HepG2 (cell line): Measurements from ENCODE around the gene RNF5. TPM values are rescaled to one million over a fixed set of nuclear protein-coding genes. Genes with fewer than 3 reads are reported as not detected.

Source experiments
- AGO1 ChIP-seq: fragments of 200-400 bp; formaldehyde crosslinking; IDR thresholded peaks from 2 replicates; pipeline ENCODE4 v1.6.1; 2017; ENCODE audit warnings: mild to moderate bottlenecking, low read depth, low read length, moderate library complexity; ENCODE audit not compliant: poor library complexity, severe bottlenecking
- GLI4 ChIP-seq: sonication (generic); formaldehyde crosslinking; IDR thresholded peaks from 2 replicates; pipeline ENCODE4 v1.5.1; 2020; ENCODE audit warnings: missing genetic modification reagents, mild to moderate bottlenecking, moderate library complexity, borderline replicate concordance
- HOXA9 ChIP-seq: sonication (generic); formaldehyde crosslinking; IDR thresholded peaks from 2 replicates; pipeline ENCODE4 v1.8.1; 2022; ENCODE audit warnings: missing genetic modification reagents, mild to moderate bottlenecking, moderate library complexity, borderline replicate concordance
- MTERF4 ChIP-seq: sonication (generic); formaldehyde crosslinking; IDR thresholded peaks from 2 replicates; pipeline ENCODE4 v1.8.0; 2023; ENCODE audit warnings: mild to moderate bottlenecking, missing genetic modification reagents
- NCOA5 ChIP-seq: sonication (generic); formaldehyde crosslinking; IDR thresholded peaks from 2 replicates; pipeline ENCODE4 v1.4.0; 2020; ENCODE audit warnings: missing genetic modification reagents
- NFRKB ChIP-seq: fragments of 450-650 bp; IDR thresholded peaks from 2 replicates; pipeline ENCODE4 v1.6.1; 2017
- NR0B2 ChIP-seq: sonication (generic); formaldehyde crosslinking; IDR thresholded peaks from 2 replicates; pipeline ENCODE4 v1.4.0; 2020; ENCODE audit warnings: mild to moderate bottlenecking, missing genetic modification reagents
- NR2F6 ChIP-seq, 2 experiments: IDR thresholded peaks; 2 replicates each; pipeline ENCODE4 v1.6.1; 2016; ENCODE audit warnings: antibody characterized with exemption in 1 of 2, mild to moderate bottlenecking in 1 of 2
- ONECUT2 ChIP-seq: sonication (generic); formaldehyde crosslinking; IDR thresholded peaks from 2 replicates; pipeline ENCODE4 v1.4.0; 2020; ENCODE audit warnings: missing genetic modification reagents
- RFXANK ChIP-seq: IDR thresholded peaks from 2 replicates; pipeline ENCODE4 v1.6.1; 2016
- SOX5 ChIP-seq: IDR thresholded peaks from 2 replicates; pipeline ENCODE4 v1.6.1; 2016; ENCODE audit warnings: borderline replicate concordance
- SRY ChIP-seq: sonication (generic); formaldehyde crosslinking; IDR thresholded peaks from 2 replicates; pipeline ENCODE4 v1.8.0; 2022; ENCODE audit warnings: mild to moderate bottlenecking, missing genetic modification reagents
- USF2 ChIP-seq, 2 experiments: sonication (generic) in 1 of 2; formaldehyde crosslinking in 1 of 2; IDR thresholded peaks; 2 replicates each; pipeline versions ENCODE4 v1.5.1 to v1.6.1; 2011 to 2020; ENCODE audit warnings: borderline replicate concordance in 1 of 2, low read depth in 1 of 2, low read length in 1 of 2, mild to moderate bottlenecking in 1 of 2, missing genetic modification reagents in 1 of 2, moderate library complexity in 1 of 2
- WIZ ChIP-seq: sonication (generic); formaldehyde crosslinking; IDR thresholded peaks from 2 replicates; pipeline ENCODE4 v1.5.1; 2020; ENCODE audit warnings: mild to moderate bottlenecking, missing genetic modification reagents
- YY1 ChIP-seq: IDR thresholded peaks from 2 replicates; pipeline ENCODE4 v1.6.1; 2011; ENCODE audit warnings: low read length, low read depth, moderate library complexity, mild to moderate bottlenecking; ENCODE audit not compliant: insufficient read depth, insufficient replicate concordance
- ZFP36 ChIP-seq: fragments of 150-350 bp; IDR thresholded peaks from 2 replicates; pipeline ENCODE4 v1.6.1; 2018; ENCODE audit warnings: borderline replicate concordance, low read length, low read depth; ENCODE audit not compliant: partially characterized antibody
- ZNF121 ChIP-seq: sonication (generic); formaldehyde crosslinking; IDR thresholded peaks from 2 replicates; pipeline ENCODE4 v1.5.0; 2020; ENCODE audit warnings: mild to moderate bottlenecking, missing genetic modification reagents
- ZNF468 ChIP-seq: sonication (generic); formaldehyde crosslinking; IDR thresholded peaks from 2 replicates; pipeline ENCODE4 v1.8.0; 2022; ENCODE audit warnings: mild to moderate bottlenecking, moderate library complexity, missing genetic modification reagents
- ZNF503 ChIP-seq: sonication (generic); formaldehyde crosslinking; IDR thresholded peaks from 2 replicates; pipeline ENCODE4 v1.4.0; 2020; ENCODE audit warnings: missing genetic modification reagents
- ZNF577 ChIP-seq: sonication (generic); formaldehyde crosslinking; IDR thresholded peaks from 2 replicates; pipeline ENCODE4 v1.4.0; 2020; ENCODE audit warnings: mild to moderate bottlenecking, low read depth, missing genetic modification reagents, borderline replicate concordance
- ZNF614 ChIP-seq: IDR thresholded peaks from 2 replicates; pipeline ENCODE4 v1.6.1; 2018; ENCODE audit warnings: missing biosample characterization, missing genetic modification reagents, inconsistent platforms, borderline replicate concordance
- ZNF75D ChIP-seq: sonication (generic); formaldehyde crosslinking; IDR thresholded peaks from 2 replicates; pipeline ENCODE4 v1.8.1; 2023; ENCODE audit warnings: missing genetic modification reagents, mild to moderate bottlenecking, borderline replicate concordance
- ZNF800 ChIP-seq: sonication (generic); formaldehyde crosslinking; IDR thresholded peaks from 2 replicates; pipeline ENCODE4 v1.4.0; 2020; ENCODE audit warnings: missing genetic modification reagents
- polyA plus RNA-seq, 8 experiments: library from polyadenylated mRNA; depleted of rRNA in 3 of 8; stranded (reverse) in 7 of 8; unstranded in 1 of 8; fragments of >200 nt; fragmentation: Illumina TruSeq in 4 of 8; extraction: Trizol in 4 of 8; gene quantifications; 2 replicates each; pipeline versions ENCODE4 v1.2.1 to v1.2.3, GENCODE V29; 2011 to 2016; ENCODE audit warnings: low read depth in 4 of 8, missing spikeins in 1 of 8, mixed read lengths in 1 of 8; ENCODE audit not compliant: insufficient read depth in 1 of 8
- total RNA-seq, 5 experiments: library from RNA; depleted of rRNA; stranded (reverse); fragments of >200 nt; fragmentation: Illumina TruSeq; extraction: Trizol; gene quantifications; 2 replicates each; pipeline ENCODE4 v1.2.3, GENCODE V29; 2016; ENCODE audit warnings: low read depth in 1 of 5

The RNF5 gene
- total and polyA plus RNA-seq, 2 of the 13 experiments (the other 11 are each of a cell fraction or from before 2014, with no cell fraction given): 98.0 to 131 TPM

GRCh38 chr6:32175322-32175710 is 2.9 kb upstream of the RNF5 start (continued):
- TF ChIP-seq RFXANK: no peak
- no peak for TF ChIP-seq YY1
- no peak for TF ChIP-seq NCOA5 (CRISPR knock-in tag)
- no peak for TF ChIP-seq NFRKB
- peak; percentile 41; the same call in 1 of the 2 replicates for TF ChIP-seq WIZ (CRISPR knock-in tag)
- no peak for TF ChIP-seq SRY
- TF ChIP-seq ONECUT2: no peak
- 0 out of 2 replicates have a peak, but pooled peaks have one; percentile 1 for TF ChIP-seq ZNF614 (CRISPR knock-in tag)
- peak; percentile 60; the same call in 1 of the 2 replicates for TF ChIP-seq GLI4 (CRISPR knock-in tag)
- no peak for TF ChIP-seq HOXA9 (CRISPR knock-in tag)
- TF ChIP-seq AGO1: no peak
- no peak for TF ChIP-seq ZNF468
- TF ChIP-seq ZNF503 (CRISPR knock-in tag): no peak
- TF ChIP-seq ZNF577 (CRISPR knock-in tag): no peak
- TF ChIP-seq ZNF121: no peak
- TF ChIP-seq USF2 (IDR thresholded peaks at IDR 0.05; ENCODE audit: low read depth, low read length): no peak
- TF ChIP-seq USF2 (CRISPR knock-in tag; IDR thresholded peaks at IDR 0.05; ENCODE audit: borderline replicate concordance): no peak
- peak; percentile 36; the same call in 1 of the 2 replicates for TF ChIP-seq NR2F6 (IDR thresholded peaks at IDR 0.05)
- TF ChIP-seq NR2F6 (CRISPR knock-in tag; IDR thresholded peaks at IDR 0.05): no peak
- TF ChIP-seq ZNF800 (CRISPR knock-in tag): no peak
- TF ChIP-seq SOX5 (CRISPR knock-in tag): no peak
- 0 out of 2 replicates have a peak, but pooled peaks have one; percentile 31 for TF ChIP-seq MTERF4 (CRISPR knock-in tag)
- 0 out of 2 replicates have a peak, but pooled peaks have one; percentile 38 for TF ChIP-seq NR0B2 (CRISPR knock-in tag)
- TF ChIP-seq ZFP36: no peak
- no peak for TF ChIP-seq ZNF75D
